DOHH2 (cell line): ENCODE data around the gene ATIC.

Experiments
- H3F3A ChIP-seq: fragments of 200-600 bp; sonication (generic), shearing (Covaris generic); 2 replicates; pipeline ENCODE4 v1.6.0; 2016; ENCODE audit warnings: antibody characterized with exemption, mild to moderate bottlenecking; ENCODE audit not compliant: control insufficient read depth, insufficient read depth
- H3K27ac ChIP-seq: fragments of 200-600 bp; sonication (generic); 2 replicates; pipeline ENCODE4 v1.5.1; 2014; ENCODE audit warnings: low read depth, mild to moderate bottlenecking, low read length, moderate library complexity
- H3K27me3 ChIP-seq: fragments of 200-600 bp; sonication (generic); 2 replicates; pipeline ENCODE4 v1.6.1; 2014; ENCODE audit warnings: mild to moderate bottlenecking, low read length, mixed read lengths; ENCODE audit not compliant: control insufficient read depth
- H3K36me3 ChIP-seq: fragments of 200-600 bp; sonication (generic); 2 replicates; pipeline ENCODE4 v1.6.1; 2014; ENCODE audit warnings: mild to moderate bottlenecking, low read length, moderate library complexity, mixed read lengths; ENCODE audit not compliant: control insufficient read depth
- H3K4me1 ChIP-seq: fragments of 200-600 bp; sonication (generic); 2 replicates; pipeline ENCODE4 v1.6.1; 2014; ENCODE audit warnings: mild to moderate bottlenecking, low read length, mixed read lengths; ENCODE audit not compliant: control insufficient read depth
- H3K4me2 ChIP-seq: fragments of 200-600 bp; sonication (generic); 2 replicates; pipeline ENCODE4 v1.6.0; 2014; ENCODE audit warnings: mild to moderate bottlenecking, low read length, moderate library complexity
- H3K4me3 ChIP-seq: fragments of 200-600 bp; sonication (generic); 2 replicates; pipeline ENCODE4 v1.5.1; 2014; ENCODE audit warnings: mild to moderate bottlenecking, low read length, mixed read lengths
- H3K79me2 ChIP-seq: fragments of 200-600 bp; sonication (generic); 2 replicates; pipeline ENCODE4 v1.6.1; 2014; ENCODE audit warnings: mild to moderate bottlenecking, low read length, mixed read lengths; ENCODE audit not compliant: control insufficient read depth
- H3K9me2 ChIP-seq: fragments of 200-600 bp; sonication (generic); replicated peaks from 2 replicates; pipeline ENCODE4 v1.6.1; 2014; ENCODE audit warnings: mild to moderate bottlenecking, low read length, mixed read lengths; ENCODE audit not compliant: control insufficient read depth
- H3K9me3 ChIP-seq: fragments of 200-600 bp; sonication (generic); 2 replicates; pipeline ENCODE4 v1.6.1; 2014; ENCODE audit warnings: antibody characterized with exemption, low read length, mixed read lengths; ENCODE audit not compliant: control insufficient read depth, insufficient read depth
- H4K20me1 ChIP-seq: fragments of 200-600 bp; sonication (generic); 2 replicates; pipeline ENCODE4 v1.6.0; 2014; ENCODE audit warnings: low read depth, mild to moderate bottlenecking, antibody characterized with exemption, low read length, moderate library complexity; ENCODE audit not compliant: control insufficient read depth, insufficient read depth
- CTCF ChIP-seq: fragments of 200-600 bp; sonication (generic); IDR thresholded peaks from one replicate; pipeline ENCODE4 v1.5.1; 2014; ENCODE audit warnings: antibody characterized with exemption, mild to moderate bottlenecking, low read depth, low read length; ENCODE audit not compliant: poor library complexity, severe bottlenecking
- EZH2phosphoT487 ChIP-seq: fragments of 200-600 bp; sonication (generic); IDR thresholded peaks from 2 replicates; pipeline ENCODE4 v1.6.1; 2017; ENCODE audit warnings: borderline replicate concordance, mild to moderate bottlenecking, antibody characterized with exemption, low read length, moderate library complexity, mixed read lengths

ATIC gene

GRCh38 chr2:215360596-215360995 lies 48.7 kb downstream of the ATIC start:
- Histone ChIP-seq H4K20me1 (no peaks in the 10 kb centered on the region), H3K27ac (no peak overlapping the region), H3K36me3 (peaks cover 41% of the 10 kb centered on the region), H3F3A (no peaks in the 10 kb centered on the region), H3K27me3 (no peaks in the 10 kb centered on the region), H3K4me3 (no peak overlapping the region), H3K4me1 (no peaks in the 10 kb centered on the region), H3K9me3 (no peaks in the 10 kb centered on the region), H3K79me2 (no peaks in the 10 kb centered on the region), H3K9me2 (no peaks in the 10 kb centered on the region), H3K4me2 (no peak overlapping the region)
- TF ChIP-seq CTCF = no peak
- no peak for TF ChIP-seq EZH2phosphoT487

GRCh38 chr2:215361211-215361875 lies 49.5 kb downstream of the ATIC start:
- H3K36me3 ChIP-seq = peaks cover 39% of the 10 kb centered on the region
- H3F3A ChIP-seq = no peaks in the 10 kb centered on the region
- no peaks in the 10 kb centered on the region for H4K20me1 ChIP-seq
- H3K79me2 ChIP-seq = no peaks in the 10 kb centered on the region
- H3K4me3 ChIP-seq = no peak overlapping the region
- H3K27me3 ChIP-seq = no peaks in the 10 kb centered on the region
- no peaks in the 10 kb centered on the region for H3K4me1 ChIP-seq
- no peak overlapping the region for H3K27ac ChIP-seq
- no peak overlapping the region for H3K4me2 ChIP-seq
- H3K9me2 ChIP-seq = no peaks in the 10 kb centered on the region
- H3K9me3 ChIP-seq = no peaks in the 10 kb centered on the region
- TF ChIP-seq CTCF (no peak), EZH2phosphoT487 (no peak)

- H3K4me2 ChIP-seq = no peak overlapping the region
- peaks cover 36% of the 10 kb centered on the region for H3K36me3 ChIP-seq
- no peaks in the 10 kb centered on the region for H3F3A ChIP-seq
- TF ChIP-seq EZH2phosphoT487 = no peak
- TF ChIP-seq CTCF = no peak
- no peaks in the 10 kb centered on the region for H3K27me3 ChIP-seq
- no peaks in the 10 kb centered on the region for H3K4me1 ChIP-seq
- H3K9me2 ChIP-seq = no peaks in the 10 kb centered on the region
- no peaks in the 10 kb centered on the region for H3K79me2 ChIP-seq
- H4K20me1 ChIP-seq = no peaks in the 10 kb centered on the region
- H3K27ac ChIP-seq = no peak overlapping the region
- no peak overlapping the region for H3K4me3 ChIP-seq
- H3K9me3 ChIP-seq = no peaks in the 10 kb centered on the region
Observed at GRCh38 chr2:215361876-215362561, 50.2 kb downstream of the ATIC start.
